OCI-LY1 (cell line): ENCODE results near the gene LSMEM2.

Experiments
- CTCF ChIP-seq: fragments of 200-600 bp; sonication (generic), shearing (Covaris generic); IDR thresholded peaks from 2 replicates; pipeline ENCODE4 v1.5.1; 2017; ENCODE audit warnings: mild to moderate bottlenecking, antibody characterized with exemption, low read length, moderate library complexity, mixed read lengths
- EZH2 ChIP-seq: fragments of 200-600 bp; sonication (generic), shearing (Covaris generic); IDR thresholded peaks from 2 replicates; pipeline ENCODE4 v1.8.0; 2017; ENCODE audit warnings: borderline replicate concordance, mixed run types, mild to moderate bottlenecking, antibody characterized with exemption, low read length, moderate library complexity, mixed read lengths

- TF ChIP-seq EZH2: no peak
- peak; percentile 6; the same call in 1 of the 2 replicates for TF ChIP-seq CTCF
Measured at GRCh38 chr3:50319894-50320625, 41.2 kb downstream of the LSMEM2 start.
